Spleen (tissue), 11 donors: ENCODE measurements around the gene CRHBP. TPM values are rescaled to one million over a fixed set of nuclear protein-coding genes. Genes with fewer than 3 reads are reported as not detected.
"Not testable (repeated sequence)": the region's sequence is repeated elsewhere in the genome, so short reads cannot be mapped to it uniquely, and the experiment has no call there.

Experiments used
- DNase-seq: peaks from one replicate; pipeline ENCODE4 v3.0.0-alpha.2; 2020
- H3K27ac ChIP-seq, 8 donors: fragments of 200-600 bp; sonication (generic) in 7 of 8; 1 replicate in 4 of 8; 2 replicates in 4 of 8; pipeline versions ENCODE4 v1.5.0 to v1.8.0; 2016 to 2021; ENCODE audit warnings: inconsistent platforms in 4 of 8, mild to moderate bottlenecking in 4 of 8, moderate library complexity in 1 of 8
- H3K27me3 ChIP-seq, 7 donors: fragments of 200-600 bp; sonication (generic) in 6 of 7; replicated peaks in 1 of 7; 1 replicate in 4 of 7; 2 replicates in 3 of 7; pipeline versions ENCODE4 v1.5.0 to v1.8.0; 2016 to 2021; ENCODE audit warnings: inconsistent platforms in 3 of 7, mild to moderate bottlenecking in 1 of 7
- H3K36me3 ChIP-seq, 6 donors: fragments of 200-600 bp; sonication (generic) in 5 of 6; 1 replicate in 4 of 6; 2 replicates in 2 of 6; pipeline versions ENCODE4 v1.5.0 to v1.8.0; 2016 to 2021; ENCODE audit warnings: inconsistent platforms in 2 of 6
- H3K4me1 ChIP-seq, 6 donors: fragments of 200-600 bp; sonication (generic) in 5 of 6; 1 replicate in 3 of 6; 2 replicates in 3 of 6; pipeline versions ENCODE4 v1.5.0 to v1.8.0; 2016 to 2021; ENCODE audit warnings: inconsistent platforms in 3 of 6
- H3K4me3 ChIP-seq, 8 donors: fragments of 200-600 bp; sonication (generic) in 7 of 8; 1 replicate in 4 of 8; 2 replicates in 4 of 8; pipeline versions ENCODE4 v1.5.0 to v1.8.0; 2016 to 2021; ENCODE audit warnings: inconsistent platforms in 4 of 8, mild to moderate bottlenecking in 4 of 8, moderate library complexity in 2 of 8
- H3K9me3 ChIP-seq, 8 donors: fragments of 200-600 bp; sonication (generic) in 7 of 8; 1 replicate in 4 of 8; 2 replicates in 4 of 8; pipeline versions ENCODE4 v1.5.0 to v1.8.0; 2016 to 2021; ENCODE audit warnings: inconsistent platforms in 4 of 8
- POLR2A ChIP-seq, 3 donors: fragments of 450-650 bp; IDR thresholded peaks; one replicate each; pipeline ENCODE4 v1.5.1; 2017; ENCODE audit warnings: antibody characterized with exemption in 3 of 3, mild to moderate bottlenecking in 1 of 3
- POLR2AphosphoS5 ChIP-seq, 3 donors: sonication (generic); formaldehyde crosslinking; IDR thresholded peaks; one replicate each; pipeline ENCODE4 v1.5.1; 2017; ENCODE audit warnings: antibody characterized with exemption in 3 of 3
- WGBS, 5 donors: extraction: QIAGEN DNeasy Blood & Tissue Kit in 3 of 5; methylation state at CpG; one replicate each; pipeline versions ENCODE4 v1.1.5 to v1.1.7; 2013 to 2018; 5-methylcytosine and 5-hydroxymethylcytosine counted together
- intact Hi-C: fragments of 100-400 bp; cut with DNase I; formaldehyde crosslinking; loops from one replicate; pipeline ENCODE4 v1.15.0; 2023; ENCODE audit warnings: low total_unique reads
- polyA plus RNA-seq, 3 donors: library from polyadenylated mRNA; stranded (reverse); fragments of 200-250 nt; gene quantifications; one replicate each; pipeline ENCODE4 v1.2.1, GENCODE V29; 2013
- total RNA-seq, 7 donors: library from RNA; depleted of rRNA in 3 of 7; stranded (reverse); fragments of >200 nt in 3 of 7; fragmentation: NEBNext Ultra II Directional in 4 of 7; extraction: Animal tissue kit (Norgen Biotek cat#: 25700) in 4 of 7; gene quantifications; one replicate each; pipeline versions ENCODE4 v1.1.0 to v1.2.1, GENCODE V29; 2016 to 2021
- TF ChIP-seq, protein P1 (sequence below), 11 experiments: fragments of 200-600 bp in 7 of 11; fragments of 450-650 bp in 4 of 11; sonication (generic) in 4 of 11; IDR thresholded peaks in 8 of 11; conservative IDR thresholded peaks in 3 of 11; 1 replicate in 7 of 11; 2 replicates in 4 of 11; pipeline versions ENCODE4 v1.4.0 to v1.8.0; 2016 to 2021; ENCODE audit warnings: antibody characterized with exemption in 11 of 11, inconsistent platforms in 4 of 11, mild to moderate bottlenecking in 1 of 11
- donor health status: healthy with polysubstance abuse.
- donor health status: DM: no; HTN: no; CAD: no; lungs with moderate emphysema.
- donor health status: DM: no; HTN: no; CAD: no.
- donor health status: Bipolar disorder and iron deficiency.
- donor health status: healthy.
- donor health status: DM: no; HTN: no; CAD: no.
- donor health status: DM: yes; HTN: yes; CAD: no.

The CRHBP gene
- total and polyA plus RNA-seq, 10 donors = 8.7 to 147 (median 47.9) TPM

DNA sequence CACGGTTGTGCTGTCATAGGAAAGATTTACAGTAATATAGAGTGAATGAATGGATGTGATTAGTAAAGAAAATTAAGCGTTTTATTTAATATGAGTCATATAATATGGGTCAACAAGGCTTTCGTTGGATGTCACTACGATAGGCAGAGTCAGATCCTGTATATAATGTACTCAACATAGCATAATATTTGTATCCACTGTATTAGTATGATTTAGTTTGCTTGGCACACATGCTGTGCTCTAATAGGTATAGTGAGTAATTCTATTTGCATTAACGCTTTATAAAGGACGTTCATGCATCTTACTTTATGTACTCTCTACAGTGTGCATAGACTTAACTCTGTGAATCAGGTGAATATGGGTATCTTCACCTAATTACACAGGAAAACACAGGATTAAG is 41.5 kb downstream of the CRHBP start:
- H3K27ac ChIP-seq = no peak overlapping the region
- H3K27me3 ChIP-seq = peaks cover 0 to 3% (median 0%) of the 10 kb centered on the region in 7 donors
- H3K4me3 ChIP-seq = no peak overlapping the region
- TF ChIP-seq POLR2A (IDR thresholded peaks at IDR 0.05) (no peak), POLR2AphosphoS5 (IDR thresholded peaks at IDR 0.05) (no peak)
- TF ChIP-seq, protein P1, sequence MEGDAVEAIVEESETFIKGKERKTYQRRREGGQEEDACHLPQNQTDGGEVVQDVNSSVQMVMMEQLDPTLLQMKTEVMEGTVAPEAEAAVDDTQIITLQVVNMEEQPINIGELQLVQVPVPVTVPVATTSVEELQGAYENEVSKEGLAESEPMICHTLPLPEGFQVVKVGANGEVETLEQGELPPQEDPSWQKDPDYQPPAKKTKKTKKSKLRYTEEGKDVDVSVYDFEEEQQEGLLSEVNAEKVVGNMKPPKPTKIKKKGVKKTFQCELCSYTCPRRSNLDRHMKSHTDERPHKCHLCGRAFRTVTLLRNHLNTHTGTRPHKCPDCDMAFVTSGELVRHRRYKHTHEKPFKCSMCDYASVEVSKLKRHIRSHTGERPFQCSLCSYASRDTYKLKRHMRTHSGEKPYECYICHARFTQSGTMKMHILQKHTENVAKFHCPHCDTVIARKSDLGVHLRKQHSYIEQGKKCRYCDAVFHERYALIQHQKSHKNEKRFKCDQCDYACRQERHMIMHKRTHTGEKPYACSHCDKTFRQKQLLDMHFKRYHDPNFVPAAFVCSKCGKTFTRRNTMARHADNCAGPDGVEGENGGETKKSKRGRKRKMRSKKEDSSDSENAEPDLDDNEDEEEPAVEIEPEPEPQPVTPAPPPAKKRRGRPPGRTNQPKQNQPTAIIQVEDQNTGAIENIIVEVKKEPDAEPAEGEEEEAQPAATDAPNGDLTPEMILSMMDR (IDR thresholded peaks at IDR 0.05 in 8 of 11, conservative IDR thresholded peaks at IDR 0.05 in 3 of 11) = no peak
- no peaks in the 10 kb centered on the region for H3K36me3 ChIP-seq
- H3K4me1 ChIP-seq = no peaks in the 10 kb centered on the region
- DNase-seq = no peak
- no peaks in the 10 kb centered on the region for H3K9me3 ChIP-seq
- intact Hi-C loops = no loop called here
- WGBS, 5 donors = 61 to 81% (median 79%) methylated on average over 6 of the region's 6 CpGs

DNA sequence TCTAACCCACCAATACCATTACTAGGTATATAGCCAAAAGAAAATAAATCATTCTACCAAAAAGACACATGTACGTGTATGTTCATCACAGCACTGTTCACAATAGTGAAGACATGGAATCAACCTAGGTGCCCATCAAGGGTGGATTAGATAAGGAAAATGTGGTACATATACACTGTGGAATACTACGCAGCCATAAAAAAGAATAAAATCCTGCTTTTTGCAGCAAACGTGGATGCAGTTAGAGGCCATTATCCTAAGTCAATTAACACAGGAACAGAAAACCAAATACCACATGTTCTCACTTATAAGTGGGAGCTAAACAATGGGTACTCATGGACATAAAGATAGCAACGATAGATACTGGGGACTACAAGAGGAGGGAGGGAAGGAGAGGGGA is 45.4 kb downstream of the CRHBP start:
- H3K4me3 ChIP-seq, H3K4me1 ChIP-seq, DNase-seq, H3K9me3 ChIP-seq, H3K36me3 ChIP-seq, H3K27ac ChIP-seq, H3K27me3 ChIP-seq, intact Hi-C loops: not testable (repeated sequence)
- WGBS, 5 donors = 90 to 94% (median 93%) methylated on average over 4 of the region's 4 CpGs

DNA sequence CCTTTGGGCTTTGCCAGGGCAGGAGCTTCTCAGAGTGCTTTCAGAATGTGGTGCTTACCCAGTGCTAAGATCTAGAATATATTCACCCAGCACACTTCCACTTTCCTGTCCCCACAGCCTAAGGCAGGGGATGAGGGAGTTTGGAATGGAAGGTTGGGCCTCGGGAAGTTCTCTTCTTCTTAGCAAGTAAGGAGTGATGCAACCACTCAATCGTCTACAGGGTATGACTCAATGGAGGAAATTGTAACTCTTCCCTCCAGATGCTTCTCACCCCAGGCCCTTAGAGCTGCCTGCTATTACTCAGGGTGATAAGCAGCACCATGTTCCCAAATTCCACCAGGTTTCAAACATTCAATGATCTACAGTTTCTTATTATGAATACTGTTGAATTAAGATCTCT is 46.6 kb downstream of the CRHBP start:
- peaks cover 0 to 7% (median 0%) of the 10 kb centered on the region in 7 donors for H3K27me3 ChIP-seq
- 38 to 76% (median 68%) methylated on average over 2 of the region's 2 CpGs for WGBS, 5 donors
- no peak overlapping the region for H3K4me3 ChIP-seq
- H3K27ac ChIP-seq = no peak overlapping the region
- H3K36me3 ChIP-seq = no peaks in the 10 kb centered on the region
- intact Hi-C loops = no loop called here
- no peak for DNase-seq
- TF ChIP-seq POLR2A (IDR thresholded peaks at IDR 0.05) (no peak), POLR2AphosphoS5 (IDR thresholded peaks at IDR 0.05) (no peak)
- TF ChIP-seq, protein P1 (IDR thresholded peaks at IDR 0.05 in 8 of 11, conservative IDR thresholded peaks at IDR 0.05 in 3 of 11) = no peak
- no peaks in the 10 kb centered on the region for H3K4me1 ChIP-seq
- H3K9me3 ChIP-seq = no peaks in the 10 kb centered on the region

DNA sequence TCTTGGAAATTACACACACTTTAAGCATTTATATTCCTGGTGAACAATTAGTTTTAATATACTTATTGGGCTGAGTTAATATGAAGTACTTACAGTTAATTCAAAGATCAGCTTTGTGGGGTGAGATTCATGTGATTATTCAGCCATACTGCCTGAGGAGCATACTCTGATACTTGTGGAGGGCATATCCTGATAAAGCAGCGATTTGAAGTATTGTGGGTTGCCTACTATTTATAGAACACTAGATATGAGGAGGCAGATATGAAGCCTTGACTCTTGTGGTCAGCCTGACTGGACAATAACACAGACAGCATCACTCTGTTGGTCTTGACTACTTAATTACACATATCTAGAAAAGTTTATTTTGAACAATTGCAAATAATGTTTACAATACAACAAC is 50.4 kb downstream of the CRHBP start:
- Histone ChIP-seq H3K4me1 (no peaks in the 10 kb centered on the region), H3K27me3 (peaks cover 0 to 7% (median 0%) of the 10 kb centered on the region in 7 donors), H3K36me3 (no peaks in the 10 kb centered on the region), H3K4me3 (no peak overlapping the region), H3K27ac (no peak overlapping the region), H3K9me3 (no peaks in the 10 kb centered on the region)
- no peak for DNase-seq
- intact Hi-C loops = no loop called here
- TF ChIP-seq POLR2AphosphoS5 (IDR thresholded peaks at IDR 0.05) = no peak
- TF ChIP-seq POLR2A (IDR thresholded peaks at IDR 0.05) = no peak
- TF ChIP-seq, protein P1 (IDR thresholded peaks at IDR 0.05 in 8 of 11, conservative IDR thresholded peaks at IDR 0.05 in 3 of 11) = no peak
- 5 to 47% (median 35%) methylated on average over 1 of the region's 1 CpG for WGBS, 5 donors

DNA sequence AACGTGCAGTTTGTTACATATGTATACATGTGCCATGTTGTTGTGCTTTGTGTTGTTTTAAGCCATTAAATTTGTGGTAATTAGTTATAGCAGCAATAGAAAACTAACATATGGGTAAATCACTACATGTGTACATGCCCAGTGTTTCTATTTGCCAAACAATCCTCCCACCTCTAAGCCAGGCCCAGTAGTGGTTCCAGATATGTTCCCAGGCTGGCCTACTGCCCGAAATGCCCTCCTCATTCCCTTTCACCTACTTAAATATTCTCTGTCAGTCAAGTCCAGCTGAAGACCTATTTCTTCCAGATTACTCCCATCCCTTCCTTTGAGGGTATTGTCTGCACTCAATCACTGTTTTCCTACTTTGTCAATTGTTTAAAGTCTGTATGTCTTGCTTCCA is 53.3 kb downstream of the CRHBP start:
- DNase-seq = no peak
- Histone ChIP-seq H3K4me1 (no peaks in the 10 kb centered on the region), H3K9me3 (no peaks in the 10 kb centered on the region), H3K4me3 (no peak overlapping the region), H3K27ac (no peak overlapping the region), H3K27me3 (peaks cover 0 to 7% (median 0%) of the 10 kb centered on the region in 7 donors), H3K36me3 (no peaks in the 10 kb centered on the region)
- intact Hi-C loops = no loop called here
- WGBS, 5 donors = 83 to 88% (median 84%) methylated on average over 2 of the region's 2 CpGs
- TF ChIP-seq POLR2A (IDR thresholded peaks at IDR 0.05) (no peak), POLR2AphosphoS5 (IDR thresholded peaks at IDR 0.05) (no peak)
- TF ChIP-seq, protein P1 (IDR thresholded peaks at IDR 0.05 in 8 of 11, conservative IDR thresholded peaks at IDR 0.05 in 3 of 11) = no peak
